ENCODE data around the gene ABHD11. TPM values are rescaled to one million over a fixed set of nuclear protein-coding genes. Genes with fewer than 3 reads are reported as not detected.

ABHD11 gene
- total RNA-seq, 4 donors from 2014 or later, result 6.1 to 7.9 (median 7.2) TPM

DNA sequence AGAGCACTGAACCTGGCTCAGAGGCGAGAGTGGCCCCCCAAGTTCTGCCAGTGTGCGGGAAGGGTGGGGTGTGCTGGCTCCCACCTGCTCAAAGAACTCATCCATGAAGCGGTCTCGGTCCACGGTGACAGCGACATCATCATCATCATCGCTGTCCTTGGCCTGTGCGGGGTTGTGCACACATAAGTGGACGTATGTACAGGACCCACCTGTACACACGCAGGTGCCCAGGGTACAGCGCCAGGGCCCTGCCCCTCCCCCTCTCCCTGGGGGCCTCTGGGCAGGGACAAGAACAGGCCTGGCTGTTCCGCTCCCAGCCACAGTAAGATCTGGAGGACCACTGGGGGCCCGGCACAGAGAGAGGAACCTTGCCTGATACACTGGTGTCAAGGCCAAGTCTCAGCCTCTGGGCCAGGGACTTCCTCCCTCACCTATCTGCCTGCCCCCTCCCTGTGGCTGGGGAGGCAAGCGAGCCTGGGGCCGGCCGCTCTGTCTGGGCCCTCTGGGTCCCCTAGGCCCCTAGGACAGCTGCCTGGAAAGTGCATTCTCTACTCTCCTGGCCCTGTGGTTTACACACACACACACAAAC is 29.5 kb downstream of the ABHD11 start:
- 90% methylated on average over 12 of the region's 16 CpGs for WGBS
- H3K4me1 ChIP-seq, result peaks cover 4 to 13% (median 10%) of the 10 kb centered on the region in 4 donors

DNA sequence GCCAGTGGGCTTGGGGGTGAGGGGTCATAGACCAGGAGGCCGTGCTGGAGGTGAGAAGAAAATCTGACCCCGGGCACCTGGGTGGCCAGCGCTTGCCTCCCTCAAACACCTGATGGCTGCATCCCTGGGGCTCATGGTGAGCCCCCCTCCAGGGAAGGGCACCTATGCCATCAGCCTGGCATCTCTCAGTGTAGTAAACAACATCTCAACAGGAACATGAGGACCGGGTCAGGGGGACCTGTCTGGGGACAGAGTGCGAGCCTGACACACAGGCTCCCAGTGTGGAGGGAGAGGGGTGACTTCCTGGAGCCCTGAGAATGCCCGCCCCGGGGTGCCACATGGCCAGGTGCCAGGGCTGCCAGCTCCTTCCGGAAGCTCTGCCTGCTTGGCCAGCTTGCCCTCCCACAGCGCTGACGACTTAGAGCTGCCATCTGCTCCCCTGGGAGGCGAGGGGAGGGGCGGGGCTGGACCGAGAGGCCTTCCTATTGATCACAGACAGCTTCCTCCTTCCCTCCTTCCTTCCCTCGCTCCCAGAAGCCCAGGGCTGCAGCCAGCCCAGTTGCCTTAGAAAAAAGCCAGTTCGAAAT is 31.5 kb downstream of the ABHD11 start:
- 81% methylated on average over 15 of the region's 15 CpGs for WGBS
- Histone ChIP-seq H3K27me3 (no peaks in the 10 kb centered on the region), H3K36me3 (peaks cover 0 to 44% (median 14%) of the 10 kb centered on the region in 4 donors), H3K4me3 (no peak overlapping the region), H3K9me3 (no peaks in the 10 kb centered on the region), H3K27ac (replicated peaks in 1 of 4) (no peak overlapping the region), H3K4me1 (peaks cover 7 to 22% (median 17%) of the 10 kb centered on the region in 4 donors)
- TF ChIP-seq, protein P1, sequence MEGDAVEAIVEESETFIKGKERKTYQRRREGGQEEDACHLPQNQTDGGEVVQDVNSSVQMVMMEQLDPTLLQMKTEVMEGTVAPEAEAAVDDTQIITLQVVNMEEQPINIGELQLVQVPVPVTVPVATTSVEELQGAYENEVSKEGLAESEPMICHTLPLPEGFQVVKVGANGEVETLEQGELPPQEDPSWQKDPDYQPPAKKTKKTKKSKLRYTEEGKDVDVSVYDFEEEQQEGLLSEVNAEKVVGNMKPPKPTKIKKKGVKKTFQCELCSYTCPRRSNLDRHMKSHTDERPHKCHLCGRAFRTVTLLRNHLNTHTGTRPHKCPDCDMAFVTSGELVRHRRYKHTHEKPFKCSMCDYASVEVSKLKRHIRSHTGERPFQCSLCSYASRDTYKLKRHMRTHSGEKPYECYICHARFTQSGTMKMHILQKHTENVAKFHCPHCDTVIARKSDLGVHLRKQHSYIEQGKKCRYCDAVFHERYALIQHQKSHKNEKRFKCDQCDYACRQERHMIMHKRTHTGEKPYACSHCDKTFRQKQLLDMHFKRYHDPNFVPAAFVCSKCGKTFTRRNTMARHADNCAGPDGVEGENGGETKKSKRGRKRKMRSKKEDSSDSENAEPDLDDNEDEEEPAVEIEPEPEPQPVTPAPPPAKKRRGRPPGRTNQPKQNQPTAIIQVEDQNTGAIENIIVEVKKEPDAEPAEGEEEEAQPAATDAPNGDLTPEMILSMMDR (IDR thresholded peaks at IDR 0.05), result no peak
- TF ChIP-seq POLR2A (IDR thresholded peaks at IDR 0.05; ENCODE audit: low read depth) (no peak), EP300 (IDR thresholded peaks at IDR 0.05) (no peak), POLR2AphosphoS5 (IDR thresholded peaks at IDR 0.05) (no peak)
- DNase-seq (ENCODE audit: extremely low spot score), result no peak
- intact Hi-C loops (cut with DNase I), result no loop called here

More for the DNA sequence above, 29.5 kb downstream of the ABHD11 start:
- Histone ChIP-seq H3K9me3 (no peaks in the 10 kb centered on the region), H3K4me3 (no peak overlapping the region), H3K27me3 (no peaks in the 10 kb centered on the region), H3K27ac (replicated peaks in 1 of 4) (no peak overlapping the region), H3K36me3 (peaks cover 0 to 38% (median 7%) of the 10 kb centered on the region in 4 donors)
- intact Hi-C loops (cut with DNase I), result no loop called here
- DNase-seq (ENCODE audit: extremely low spot score), result no peak
- TF ChIP-seq, protein P1 (IDR thresholded peaks at IDR 0.05), result no peak
- no peak for TF ChIP-seq POLR2AphosphoS5 (IDR thresholded peaks at IDR 0.05)
- TF ChIP-seq POLR2A (IDR thresholded peaks at IDR 0.05; ENCODE audit: low read depth), result no peak
- TF ChIP-seq EP300 (IDR thresholded peaks at IDR 0.05), result no peak

DNA sequence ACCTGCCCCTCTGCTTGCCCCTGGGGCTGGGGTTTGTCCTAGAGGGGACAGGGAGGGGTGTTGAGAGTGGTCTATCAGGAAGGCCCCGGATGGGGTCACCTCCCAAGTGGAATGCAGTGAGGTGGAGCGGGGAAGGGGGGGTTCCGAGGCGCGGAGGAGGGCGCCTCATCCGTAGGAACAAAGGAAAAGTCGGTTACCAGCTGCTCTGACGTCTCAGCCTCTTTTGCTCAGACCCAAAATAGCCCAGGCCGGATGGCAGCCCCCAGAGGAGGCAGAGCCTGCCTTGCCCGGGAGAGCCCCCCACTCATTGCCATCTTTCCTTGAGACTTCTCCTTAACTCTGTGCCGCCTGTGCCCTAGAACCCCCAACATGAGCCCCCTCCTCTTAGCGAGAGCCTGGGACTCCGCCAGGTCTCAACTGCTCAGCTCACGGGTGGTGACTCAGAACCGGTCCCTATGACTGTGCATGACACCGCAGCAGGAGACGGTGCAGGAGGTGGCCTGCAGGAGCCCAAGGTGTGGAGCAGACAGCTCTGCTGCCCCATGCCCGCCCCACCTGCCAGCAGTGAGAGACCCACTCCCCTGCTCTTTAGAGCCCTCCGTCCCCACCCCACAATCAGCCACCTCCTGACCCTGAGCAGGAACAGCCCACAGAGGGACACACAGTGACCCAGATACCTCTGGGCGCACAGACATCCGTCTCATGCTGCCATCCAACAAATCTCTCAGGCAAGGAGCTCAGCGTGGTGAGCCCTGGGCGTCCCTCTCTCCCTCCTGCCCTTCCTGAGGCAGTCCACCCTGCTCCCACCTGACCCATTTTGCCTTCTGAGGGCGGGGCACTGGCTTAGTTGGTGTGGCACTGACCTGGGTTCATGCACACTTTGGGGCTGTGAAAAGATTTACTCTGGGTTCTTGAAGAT is 32.2 kb downstream of the ABHD11 start:
- Histone ChIP-seq H3K27me3 (no peaks in the 10 kb centered on the region), H3K36me3 (peaks cover 0 to 50% (median 18%) of the 10 kb centered on the region in 4 donors), H3K4me3 (no peak overlapping the region), H3K9me3 (no peaks in the 10 kb centered on the region), H3K4me1 (peaks cover 7 to 22% (median 17%) of the 10 kb centered on the region in 4 donors), H3K27ac (replicated peaks in 1 of 4) (no peak overlapping the region)
- no peak for DNase-seq (ENCODE audit: extremely low spot score)
- intact Hi-C loops (cut with DNase I), result no loop called here
- TF ChIP-seq POLR2A (IDR thresholded peaks at IDR 0.05; ENCODE audit: low read depth), result no peak
- TF ChIP-seq, protein P1 (IDR thresholded peaks at IDR 0.05), result no peak
- no peak for TF ChIP-seq POLR2AphosphoS5 (IDR thresholded peaks at IDR 0.05)
- TF ChIP-seq EP300 (IDR thresholded peaks at IDR 0.05), result no peak
- 81% methylated on average over 23 of the region's 25 CpGs for WGBS

DNA sequence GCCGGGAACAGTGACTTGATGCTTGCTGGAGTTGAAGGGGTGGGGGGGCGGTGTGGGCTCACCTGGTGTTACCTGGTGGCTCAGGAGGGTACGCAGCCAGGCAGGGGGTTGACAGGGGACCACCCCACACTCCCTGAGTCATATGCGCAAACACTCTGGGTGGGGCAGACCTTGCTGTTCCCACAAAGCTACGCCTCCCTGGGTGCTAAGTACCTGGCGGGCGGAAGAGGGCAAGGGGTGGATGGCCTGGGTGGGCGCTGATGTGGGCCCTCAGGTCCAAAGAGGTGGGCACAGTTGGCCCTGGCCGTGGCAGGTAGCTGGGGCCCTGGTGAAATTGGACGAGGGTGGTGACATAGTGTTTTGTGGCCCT is 33.1 kb downstream of the ABHD11 start:
- WGBS, result 86% methylated on average over 9 of the region's 10 CpGs

More for the DNA sequence above, 33.1 kb downstream of the ABHD11 start:
- H3K4me3 ChIP-seq, result no peak overlapping the region
- H3K4me1 ChIP-seq, result peaks cover 7 to 22% (median 17%) of the 10 kb centered on the region in 4 donors
- H3K36me3 ChIP-seq, result peaks cover 0 to 59% (median 23%) of the 10 kb centered on the region in 4 donors
- H3K9me3 ChIP-seq, result no peaks in the 10 kb centered on the region
- intact Hi-C loops (cut with DNase I), result no loop called here
- DNase-seq (ENCODE audit: extremely low spot score), result no peak
- TF ChIP-seq EP300 (IDR thresholded peaks at IDR 0.05), result no peak
- TF ChIP-seq POLR2A (IDR thresholded peaks at IDR 0.05; ENCODE audit: low read depth), result no peak
- no peak for TF ChIP-seq POLR2AphosphoS5 (IDR thresholded peaks at IDR 0.05)
- TF ChIP-seq, protein P1 (IDR thresholded peaks at IDR 0.05), result no peak
- H3K27ac ChIP-seq (replicated peaks in 1 of 4), result no peak overlapping the region
- H3K27me3 ChIP-seq, result no peaks in the 10 kb centered on the region
